Activated T-helper 1 cell treated with Interleukin-2 at 50 U/mL for 16 hours (primary cell): ENCODE data around the gene DCAF8L2.
"Not testable (repeated sequence)": the region's sequence is repeated elsewhere in the genome, so short reads cannot be mapped to it uniquely, and the experiment has no call there.

Experiments
- DNase-seq: peaks from one replicate; pipeline ENCODE4 v3.0.0-alpha.2; 2020; ENCODE audit warnings: low read depth

Gene DCAF8L2

GRCh38 chrX:27590044-27590443 lies at the start of gene DCAF8L2:
TSS of gene DCAF8L2 (plus strand) at chrX:27590344. CDS start at chrX:27746896, 156,552 bp downstream.
- DNase-seq = no peak

DNA sequence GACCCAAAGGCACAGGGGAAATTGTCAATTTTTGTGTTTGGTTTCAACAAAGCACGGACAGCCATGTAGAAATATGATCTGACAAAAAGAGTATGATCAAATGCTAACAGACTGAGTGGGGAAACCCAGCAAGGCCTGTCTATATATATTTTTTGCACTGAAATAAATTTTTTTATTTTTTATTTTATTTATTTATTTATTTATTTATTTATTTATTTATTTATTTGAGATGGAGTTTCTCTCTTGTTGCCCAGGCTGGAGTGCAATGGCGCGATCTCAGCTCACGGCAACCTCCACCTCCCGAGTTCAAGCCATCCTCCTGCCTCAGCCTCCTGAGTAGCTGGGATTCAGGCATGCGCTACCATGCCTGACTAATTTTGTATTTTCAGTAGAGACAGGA lies 49.0 kb upstream of the DCAF8L2 start:
- DNase-seq = not testable (repeated sequence)

- no peak for DNase-seq
These were observed 41.5 kb upstream of the DCAF8L2 start for GRCh38 chrX:27548624-27549023.

DNA sequence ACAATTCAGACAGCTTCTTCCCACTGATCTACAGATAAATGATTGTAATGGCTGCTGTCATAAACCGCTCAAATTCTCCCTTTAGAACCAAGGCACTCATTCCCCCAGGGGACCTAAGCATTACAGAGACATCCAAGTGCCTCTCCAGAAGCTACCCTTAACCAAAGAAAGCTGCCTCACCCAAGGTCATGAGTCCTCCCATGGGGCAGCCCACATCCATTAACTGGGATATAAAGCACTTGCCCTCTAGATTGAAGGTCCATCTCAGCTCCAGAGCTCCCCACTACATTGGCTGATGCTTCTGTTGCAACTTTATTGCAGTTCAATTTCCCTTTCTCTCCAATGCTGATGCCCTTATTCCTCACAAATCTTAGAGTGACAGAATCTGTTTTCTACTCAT lies 40.5 kb upstream of the DCAF8L2 start:
- DNase-seq = no peak

DNA sequence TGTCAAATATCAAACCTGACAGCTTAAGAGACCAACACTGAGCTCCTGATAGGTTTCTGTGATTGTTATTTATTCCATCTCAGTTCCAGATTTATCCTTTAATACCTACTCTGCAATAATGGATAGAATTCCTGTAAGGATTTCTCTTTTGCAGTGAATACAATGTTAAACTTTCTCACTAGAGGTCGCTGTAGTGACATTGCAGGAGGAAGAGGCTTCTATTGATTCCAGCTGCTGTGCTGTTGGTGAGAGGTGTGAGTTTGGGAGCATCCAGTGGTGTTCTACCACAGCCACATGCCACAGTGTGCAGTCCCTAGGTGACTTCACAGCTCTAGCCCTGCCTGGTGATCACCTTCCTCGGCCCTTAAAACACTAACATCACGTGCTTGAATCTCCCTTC lies 34.6 kb upstream of the DCAF8L2 start:
- DNase-seq = no peak

DNA sequence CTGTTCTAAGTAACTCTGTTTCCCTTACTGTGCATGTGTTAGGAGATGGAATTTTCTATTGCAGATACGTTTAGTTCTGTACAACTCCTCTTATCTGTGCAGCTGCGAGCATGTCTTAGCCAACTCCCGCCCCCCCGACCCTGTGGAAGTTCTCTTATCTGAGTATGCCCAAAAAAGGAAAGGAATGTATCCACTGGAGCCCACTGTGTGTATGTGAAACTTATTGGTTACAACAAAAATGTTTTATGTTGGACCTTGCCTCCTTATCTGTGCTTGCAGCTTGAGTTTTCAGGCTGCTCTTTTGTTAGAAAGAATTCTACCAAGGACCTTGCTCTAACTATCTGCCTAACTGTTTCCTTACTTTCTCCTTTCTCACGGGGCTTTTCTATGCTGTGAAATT lies 24.2 kb upstream of the DCAF8L2 start:
- no peak for DNase-seq

DNA sequence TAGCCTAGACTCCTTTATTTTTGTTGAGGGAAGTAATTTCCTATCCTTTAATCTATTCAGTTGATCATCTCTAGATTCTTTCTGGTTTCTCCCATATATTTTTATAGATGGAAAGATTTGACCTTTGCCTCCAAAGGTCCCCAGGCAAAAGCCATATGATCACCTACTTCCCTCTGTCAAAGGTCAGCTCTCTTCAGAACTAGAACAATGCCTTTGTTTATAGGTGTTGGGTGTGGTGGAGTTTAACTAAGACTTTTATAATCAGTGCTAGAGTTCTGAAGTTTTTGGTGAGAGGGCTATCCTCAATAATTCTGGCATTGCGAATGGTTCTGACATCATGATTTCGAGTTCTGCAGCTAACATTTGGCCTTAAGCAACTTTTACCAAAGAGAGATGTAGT lies 19.0 kb upstream of the DCAF8L2 start:
- no peak for DNase-seq

DNA sequence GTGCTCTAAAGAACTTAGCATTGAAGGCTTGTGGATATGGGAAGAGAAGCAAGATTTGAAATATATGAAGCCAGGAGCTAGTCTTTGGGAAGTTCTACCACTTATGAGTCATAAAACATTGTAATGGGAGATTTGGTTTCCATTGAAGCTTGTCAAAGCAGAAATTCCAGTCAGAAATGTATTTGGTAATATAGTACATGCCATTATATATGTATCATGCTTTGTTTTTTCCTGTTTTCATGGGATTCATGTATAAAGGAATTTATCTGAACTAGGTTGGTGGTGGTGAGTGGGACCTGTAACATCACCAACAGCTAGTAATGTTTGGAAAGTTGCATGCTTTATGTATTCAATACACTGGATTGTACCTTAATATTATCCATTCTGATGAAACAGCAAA lies 14.6 kb upstream of the DCAF8L2 start:
- DNase-seq = no peak

DNA sequence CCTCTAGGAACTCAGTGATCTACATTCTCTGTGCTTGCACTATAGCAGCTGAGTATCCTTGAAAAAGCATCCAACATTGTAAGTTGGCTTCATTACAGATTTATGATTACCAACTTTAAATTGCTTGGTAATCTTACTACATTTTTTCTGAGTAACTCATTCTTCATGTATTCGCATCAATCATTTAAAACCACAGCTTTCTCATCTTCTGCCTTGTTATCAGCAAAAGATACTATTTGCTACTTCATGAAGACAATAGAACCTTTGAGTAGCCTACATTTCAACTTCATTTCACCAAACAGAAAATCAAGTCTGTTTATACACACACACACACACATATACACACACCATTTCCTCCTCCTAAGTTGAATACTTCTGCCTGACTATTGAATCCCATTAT lies 6.2 kb upstream of the DCAF8L2 start:
- no peak for DNase-seq

DNA sequence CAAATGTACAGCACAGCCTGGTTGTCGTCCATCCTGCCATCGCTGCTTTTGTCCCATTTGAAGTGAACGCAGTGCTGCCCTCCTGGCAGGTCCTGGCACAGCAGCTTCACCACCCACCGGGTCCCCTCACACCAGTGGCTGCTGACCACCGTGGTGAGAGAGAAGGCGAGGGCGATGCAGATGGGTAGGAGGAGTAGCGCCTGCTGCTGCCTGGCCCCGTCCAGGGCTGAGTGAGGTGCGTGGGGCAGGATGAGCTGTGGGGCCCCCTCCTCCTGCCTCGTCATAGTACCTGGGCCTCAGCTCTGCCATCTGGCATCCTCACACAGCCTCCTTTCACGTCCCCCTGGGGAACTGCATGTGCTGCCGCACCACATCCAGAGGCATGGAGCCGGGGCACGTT lies 1.8 kb downstream of the DCAF8L2 start:
- no peak for DNase-seq

- no peak for DNase-seq
These were observed 7.4 kb downstream of the DCAF8L2 start for GRCh38 chrX:27597508-27597907.

DNA sequence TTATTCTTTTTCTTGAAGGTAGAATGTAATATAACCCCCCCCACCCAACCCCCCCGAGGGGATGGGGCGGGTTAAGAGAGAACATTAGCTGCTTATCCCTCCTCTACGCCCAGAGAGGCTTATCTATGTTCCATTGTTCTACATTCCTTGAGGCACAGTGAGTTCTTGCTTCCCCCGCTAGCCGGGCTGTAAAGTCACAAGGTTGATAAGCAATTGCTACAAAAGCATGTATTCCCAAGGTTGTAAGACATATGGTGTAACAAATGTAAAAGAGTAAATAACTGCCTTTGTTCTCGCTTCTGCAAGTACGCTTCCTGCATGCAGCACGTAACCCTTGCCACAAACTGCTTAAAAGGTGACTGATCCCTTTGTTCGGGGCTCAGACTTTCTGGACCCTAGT lies 8.2 kb downstream of the DCAF8L2 start:
- no peak for DNase-seq

GRCh38 chrX:27599928-27600327 lies 9.8 kb downstream of the DCAF8L2 start:
- DNase-seq = no peak

DNA sequence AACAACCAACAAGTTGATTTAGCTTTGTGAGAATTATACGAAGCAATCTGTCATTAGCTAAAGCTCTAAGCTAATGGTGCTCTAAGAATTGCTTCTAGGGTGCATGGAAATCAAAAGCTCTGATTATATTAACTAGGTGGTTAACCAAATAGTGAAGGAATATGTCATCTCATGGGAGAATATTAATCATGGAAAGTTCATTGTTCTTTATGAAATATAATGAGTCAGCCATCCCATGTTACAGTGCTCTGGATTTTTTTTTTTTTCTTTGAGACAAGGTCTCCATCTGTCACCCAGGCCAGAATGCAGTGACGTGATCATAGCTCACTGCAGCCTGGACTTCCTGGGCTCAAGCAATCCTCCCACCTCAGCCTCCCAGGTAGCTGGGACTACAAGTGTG lies 10.5 kb downstream of the DCAF8L2 start:
- no peak for DNase-seq

DNA sequence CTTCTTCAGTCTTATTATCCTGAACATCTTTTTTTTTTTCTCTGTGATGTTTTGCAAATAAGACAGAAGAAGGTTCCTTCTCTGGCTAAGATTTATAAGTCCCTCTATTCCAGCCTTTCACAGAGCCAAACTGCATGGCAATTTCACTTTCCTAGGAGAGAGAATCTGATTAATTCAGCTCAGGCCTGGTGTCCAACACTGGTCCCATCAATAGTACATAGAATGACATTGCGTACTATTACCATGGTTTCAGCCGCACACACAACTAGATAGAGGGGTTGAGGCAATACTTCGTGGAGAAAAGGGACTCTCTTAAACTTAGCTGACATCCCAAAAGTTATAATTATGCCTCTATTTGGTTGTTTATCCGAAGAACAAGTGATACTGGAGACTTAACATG lies 18.5 kb downstream of the DCAF8L2 start:
- DNase-seq = no peak

- DNase-seq = no peak
These were observed 29.3 kb downstream of the DCAF8L2 start for GRCh38 chrX:27619459-27619858.

DNA sequence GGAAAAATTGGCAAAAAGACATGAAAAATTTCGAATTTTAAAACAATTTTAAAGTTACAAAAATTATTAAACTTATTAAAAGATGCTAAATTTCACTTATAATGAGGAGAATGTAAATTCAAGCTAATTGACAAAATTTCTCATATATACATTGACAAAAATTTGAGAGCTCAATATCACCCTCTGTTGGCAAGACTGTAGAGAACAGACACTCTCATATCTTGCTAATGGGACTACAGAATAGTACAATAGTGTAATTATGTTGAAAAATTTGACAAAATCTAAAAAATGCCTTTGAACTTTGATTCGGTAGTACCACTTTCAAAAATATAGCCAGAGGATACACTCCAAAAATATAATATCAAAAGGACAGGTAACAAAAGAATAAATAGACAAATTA lies 29.8 kb downstream of the DCAF8L2 start:
- DNase-seq = no peak

- DNase-seq = no peak
These were observed 32.7 kb downstream of the DCAF8L2 start for GRCh38 chrX:27622883-27623282.

GRCh38 chrX:27626066-27626465 lies 35.9 kb downstream of the DCAF8L2 start:
- no peak for DNase-seq

GRCh38 chrX:27633328-27633727 lies 43.2 kb downstream of the DCAF8L2 start:
- no peak for DNase-seq

DNA sequence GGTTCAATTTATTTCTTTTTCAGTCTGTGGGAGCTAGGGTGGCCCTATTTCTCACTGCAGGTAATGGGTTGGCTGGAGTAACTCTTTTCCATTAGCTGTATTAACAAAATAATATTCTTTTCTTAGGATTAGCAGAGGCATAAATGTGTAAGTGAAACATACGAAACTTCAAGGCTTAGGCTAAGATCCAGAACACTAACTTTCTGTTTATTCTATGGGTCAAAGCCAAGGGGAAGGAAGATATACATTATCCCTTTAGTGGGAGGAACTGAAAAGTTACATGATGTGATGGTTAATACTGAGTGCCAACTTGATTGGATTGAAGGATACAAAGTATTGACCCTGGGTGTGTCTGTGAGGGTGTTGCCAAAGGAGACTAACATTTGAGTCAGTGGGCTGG lies 66.4 kb downstream of the DCAF8L2 start:
- no peak for DNase-seq

DNA sequence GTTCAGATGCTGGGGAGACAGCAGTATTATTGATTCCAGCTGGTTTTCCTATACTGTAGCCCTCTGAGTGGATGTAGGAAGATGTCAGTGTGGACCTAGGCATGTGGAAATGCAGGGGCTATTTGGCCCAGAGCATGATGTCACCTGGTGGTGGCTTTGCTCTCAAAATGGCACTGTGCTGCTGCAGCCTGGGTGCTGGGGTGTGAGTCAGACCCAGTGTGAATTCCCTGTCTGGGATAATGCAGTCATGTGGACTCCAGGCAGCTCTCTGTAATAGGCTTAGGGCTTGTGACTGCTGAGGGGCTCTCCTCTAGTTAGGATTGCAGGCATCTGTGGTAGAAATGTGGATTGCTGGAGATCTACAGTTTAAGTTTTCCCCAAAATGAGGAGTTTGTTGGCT lies 70.7 kb downstream of the DCAF8L2 start:
- DNase-seq = no peak

DNA sequence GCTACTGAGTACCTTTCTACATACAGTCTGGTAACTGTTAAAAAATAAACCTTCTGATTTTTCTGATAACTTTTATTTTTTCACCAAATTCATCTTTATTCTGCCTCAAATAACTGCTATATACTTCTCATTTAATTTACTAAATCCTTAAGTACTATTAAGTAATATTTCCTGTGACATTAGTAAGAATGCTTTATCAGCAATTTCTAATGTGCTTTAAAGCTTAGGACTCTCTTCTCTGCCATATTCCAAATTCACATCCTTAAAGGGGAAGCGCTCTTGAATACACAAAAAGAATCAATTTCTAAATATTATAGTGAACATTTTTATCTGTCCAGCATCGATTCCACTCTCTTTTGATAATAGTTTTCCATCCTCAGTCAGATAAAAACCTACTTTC lies 81.1 kb downstream of the DCAF8L2 start:
- DNase-seq = no peak

DNA sequence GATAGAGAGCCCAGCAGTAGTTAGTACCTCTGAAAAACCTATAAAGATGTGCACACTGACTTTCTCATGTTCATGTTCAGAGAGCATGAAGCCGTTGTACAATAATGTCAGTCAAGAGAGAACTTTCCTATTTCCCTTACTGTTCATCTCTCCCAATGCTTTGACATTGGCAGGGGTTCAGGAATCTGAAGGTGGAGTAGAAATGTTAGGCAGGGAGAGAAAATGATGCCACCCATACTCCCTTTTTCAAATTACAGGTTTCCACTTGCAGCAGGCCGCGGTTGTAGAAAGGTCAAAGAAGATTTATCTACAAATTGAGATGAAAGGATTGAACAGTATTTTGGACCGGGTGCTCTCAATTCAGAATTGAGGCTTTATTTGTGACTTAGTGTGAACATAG lies 84.3 kb downstream of the DCAF8L2 start:
- DNase-seq = no peak

DNA sequence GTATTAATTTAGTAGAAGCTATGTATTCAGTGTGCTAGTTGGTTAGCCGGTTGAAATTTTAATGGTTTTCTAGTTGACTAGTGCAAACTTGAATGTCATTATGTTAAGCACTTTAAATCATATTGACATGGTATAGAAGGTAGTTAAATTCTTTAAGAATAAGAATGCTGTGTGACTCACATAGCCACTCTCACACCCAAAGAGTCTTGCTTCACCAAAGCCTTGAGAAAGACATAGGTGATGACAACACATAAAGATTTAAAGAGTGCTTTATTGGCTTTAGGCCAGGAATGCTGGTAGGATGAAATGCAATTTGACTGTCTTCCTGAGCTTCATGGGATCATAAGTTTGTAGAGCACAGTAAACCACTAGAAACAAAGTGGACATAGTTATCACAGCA lies 85.3 kb downstream of the DCAF8L2 start:
- DNase-seq = no peak
